ENCODE results near the gene OVCH2.

The OVCH2 gene

DNA sequence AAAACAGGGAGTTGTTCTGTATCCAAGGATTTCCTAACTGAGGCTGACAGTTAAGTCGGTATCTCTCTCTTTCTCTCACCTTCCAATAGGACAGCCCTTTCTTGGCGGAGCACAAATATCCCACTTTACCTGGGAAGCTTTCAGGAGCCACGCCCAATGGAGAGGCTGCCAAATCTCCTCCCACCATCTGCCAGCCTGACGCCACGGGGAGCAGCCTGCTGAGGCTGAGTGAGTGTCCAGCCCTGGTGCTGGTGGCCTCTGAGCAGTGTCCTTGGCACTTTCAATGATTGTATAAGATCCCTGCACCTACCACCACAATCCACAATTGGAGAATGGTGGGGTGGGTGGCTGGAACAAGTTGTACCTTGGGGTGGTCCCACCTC is 66.6 kb downstream of the OVCH2 start:
- no peak for DNase-seq (ENCODE audit: low read depth)

Measured in stimulated activated CD8-positive, alpha-beta memory T cell treated with anti-CD3 and anti-CD28 coated beads, Interleukin-12 subunit alpha, Interleukin-12 subunit beta, amount 100 ng/mL, for 1 hour (primary cell).